HG03064 (cell line): ENCODE data around the gene CDCA4.

ENCODE experiments used
- ATAC-seq: cut with Tn5 transposase; IDR thresholded peaks from one replicate; pipeline ENCODE4 v1.9.1; 2021; ENCODE audit warnings: low read depth; ENCODE audit not compliant: unreplicated experiment

CDCA4 gene

DNA sequence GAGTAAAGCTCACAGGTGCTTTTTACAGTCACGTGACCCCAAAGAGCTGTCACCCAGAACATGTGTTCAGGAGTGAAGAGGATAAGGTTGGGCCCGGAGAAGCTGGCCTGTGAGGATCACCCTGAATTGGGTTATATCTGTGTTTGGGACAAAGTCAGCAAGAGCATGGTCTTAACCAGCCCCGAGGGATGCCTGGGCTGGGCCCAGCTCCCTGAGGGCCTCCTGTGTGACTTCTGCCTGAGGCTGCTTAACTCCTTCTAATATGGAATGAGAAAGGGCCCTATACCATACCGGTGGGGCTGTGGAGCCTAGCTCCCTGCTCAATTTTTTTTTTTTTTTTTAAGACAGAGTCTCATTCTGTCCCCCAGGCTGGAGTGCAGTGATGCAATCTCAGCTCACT is 2.5 kb downstream of the CDCA4 start:
- ATAC-seq, result no peak

DNA sequence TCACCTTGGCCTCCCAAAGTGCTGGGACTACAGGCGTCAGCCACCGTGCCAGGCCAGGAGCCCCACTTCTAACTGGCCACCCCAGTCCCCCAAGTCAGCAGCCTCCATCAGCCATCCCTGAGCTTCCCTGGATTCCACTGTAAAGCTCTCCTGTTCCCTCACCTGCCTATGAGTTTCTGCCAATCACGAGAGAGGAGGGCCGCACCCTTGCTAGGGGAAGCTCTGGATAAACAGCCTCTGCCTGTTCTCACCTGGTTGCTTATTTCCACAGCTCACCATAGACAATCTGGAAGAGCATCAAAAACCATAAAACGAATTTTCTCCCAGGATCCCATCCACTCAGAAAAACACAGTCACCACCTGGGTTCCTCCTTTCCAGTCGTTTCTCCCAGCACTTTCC is 5.0 kb downstream of the CDCA4 start:
- no peak for ATAC-seq

DNA sequence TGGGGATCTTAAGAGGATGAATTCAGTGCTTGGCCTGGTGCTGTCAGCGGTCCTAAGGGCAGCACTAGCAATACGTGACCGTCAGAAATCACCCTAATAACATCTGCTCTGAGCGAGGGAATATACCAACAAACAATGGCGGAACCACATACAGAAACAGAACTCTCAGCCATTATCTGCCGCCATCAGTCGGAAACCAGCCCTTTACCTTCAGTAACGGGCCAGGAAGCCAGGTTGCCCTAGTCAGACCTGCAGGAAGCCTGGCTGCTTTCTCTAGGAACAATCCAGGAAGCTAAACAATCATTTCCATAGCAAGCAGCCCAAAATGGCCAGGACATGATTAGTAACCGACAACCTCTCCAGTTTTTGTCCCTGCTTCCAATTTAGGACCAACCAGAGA is 5.6 kb downstream of the CDCA4 start:
- no peak for ATAC-seq

DNA sequence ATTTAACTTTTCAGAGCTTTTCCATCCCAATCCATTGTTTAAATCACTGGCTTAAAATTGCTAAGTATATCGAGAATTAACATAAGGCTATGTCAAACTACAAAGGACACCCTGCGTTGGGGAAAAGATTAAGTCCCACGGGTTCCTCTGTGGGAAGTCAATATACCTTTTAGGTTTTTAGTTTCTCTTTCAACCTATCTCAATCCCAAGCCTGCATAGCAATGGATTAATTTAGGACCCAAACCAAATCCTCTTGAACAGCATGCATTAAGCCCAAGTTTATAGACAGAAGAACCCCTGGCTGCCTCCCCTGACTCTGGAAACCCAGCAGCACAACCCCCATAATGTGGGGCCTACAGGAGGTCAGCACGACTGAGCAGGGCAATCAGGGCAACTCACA is 6.3 kb downstream of the CDCA4 start:
- no peak for ATAC-seq

DNA sequence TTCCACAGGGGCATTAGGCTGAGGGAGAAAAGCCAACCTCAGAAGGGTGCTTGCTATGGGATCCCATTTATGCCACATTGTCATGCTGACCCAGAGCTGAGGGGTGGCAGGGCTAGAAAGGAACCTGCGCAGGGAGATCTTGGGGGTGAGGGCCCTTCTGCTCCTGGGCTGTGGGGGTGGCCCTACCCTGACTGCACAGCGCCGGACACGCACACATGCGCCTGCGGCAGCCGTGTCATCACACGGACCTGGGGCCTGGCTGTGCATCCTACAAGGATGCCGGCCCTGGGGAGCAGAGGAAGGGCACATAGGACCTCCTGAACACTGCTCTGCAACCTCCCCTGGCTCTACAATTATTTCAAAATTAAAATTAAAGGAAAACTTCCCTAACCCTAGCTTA is 6.9 kb downstream of the CDCA4 start:
- ATAC-seq, result no peak

DNA sequence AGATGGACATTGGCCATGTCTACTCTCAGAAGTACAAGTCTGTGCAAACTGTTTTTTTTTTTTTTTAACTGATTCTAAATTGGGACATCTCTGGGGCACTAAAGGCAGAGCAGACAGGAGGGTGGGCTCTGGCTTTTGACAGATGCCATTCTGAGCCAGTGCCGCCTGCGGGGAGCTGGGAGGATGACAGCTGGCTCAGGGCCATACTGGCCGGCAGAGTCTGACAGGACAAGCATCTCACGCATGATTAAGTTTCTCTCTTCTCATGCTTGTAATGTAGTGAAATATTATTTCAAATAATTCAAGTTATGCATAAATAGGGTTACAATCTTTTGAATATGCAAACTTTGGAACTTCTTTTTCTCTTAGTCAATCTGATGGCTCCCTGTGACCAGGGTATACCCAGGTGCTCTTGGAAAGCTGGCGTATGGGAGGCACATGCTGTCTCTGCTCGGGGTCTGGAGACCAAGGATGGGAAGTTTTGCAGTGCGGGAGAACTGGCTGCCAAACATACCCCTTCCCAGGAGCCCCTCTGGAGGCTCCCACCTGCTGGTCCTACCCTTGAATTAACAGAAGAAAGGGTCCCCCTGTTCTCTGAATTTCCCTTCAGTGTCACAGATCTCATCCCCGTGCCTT is 7.6 kb downstream of the CDCA4 start:
- no peak for ATAC-seq

DNA sequence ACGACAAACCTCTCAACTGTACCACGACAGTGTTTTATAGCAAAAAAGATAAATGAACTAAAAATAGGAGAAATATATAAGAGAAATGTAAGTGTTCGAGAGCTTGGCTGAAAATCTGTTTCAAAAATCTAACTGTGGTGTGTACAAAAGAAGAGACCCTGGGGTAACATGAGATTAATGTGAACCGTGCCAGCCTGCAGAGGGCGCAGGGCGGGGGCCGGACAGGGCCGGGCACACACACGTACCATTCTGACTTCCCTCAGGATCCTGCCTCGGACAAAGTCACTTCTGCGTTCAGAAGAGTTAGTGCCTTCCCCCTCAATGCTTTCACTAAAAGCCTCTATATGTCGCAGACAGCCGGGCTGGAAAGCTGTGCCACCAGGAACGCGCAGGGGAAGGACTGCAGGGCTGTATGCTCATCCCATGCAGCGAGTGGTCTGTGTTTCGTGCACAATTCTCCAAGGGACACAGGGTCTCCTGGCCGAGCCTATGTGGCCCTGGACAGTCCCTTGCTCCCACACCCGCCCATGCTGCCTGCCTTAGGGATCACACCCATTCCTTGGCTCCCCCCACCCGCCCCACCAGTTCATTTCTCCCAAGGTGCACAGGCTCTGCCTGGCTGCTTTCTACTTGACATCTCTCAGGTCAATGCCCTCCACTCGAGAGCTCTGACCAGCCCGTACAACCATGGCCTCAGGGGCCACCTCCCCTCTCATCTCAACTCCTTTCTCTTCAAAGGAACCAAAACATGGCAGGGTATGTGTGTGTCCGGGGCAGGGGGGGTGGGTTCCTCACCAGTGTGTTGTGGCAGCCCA is 8.5 kb downstream of the CDCA4 start:
- no peak for ATAC-seq

DNA sequence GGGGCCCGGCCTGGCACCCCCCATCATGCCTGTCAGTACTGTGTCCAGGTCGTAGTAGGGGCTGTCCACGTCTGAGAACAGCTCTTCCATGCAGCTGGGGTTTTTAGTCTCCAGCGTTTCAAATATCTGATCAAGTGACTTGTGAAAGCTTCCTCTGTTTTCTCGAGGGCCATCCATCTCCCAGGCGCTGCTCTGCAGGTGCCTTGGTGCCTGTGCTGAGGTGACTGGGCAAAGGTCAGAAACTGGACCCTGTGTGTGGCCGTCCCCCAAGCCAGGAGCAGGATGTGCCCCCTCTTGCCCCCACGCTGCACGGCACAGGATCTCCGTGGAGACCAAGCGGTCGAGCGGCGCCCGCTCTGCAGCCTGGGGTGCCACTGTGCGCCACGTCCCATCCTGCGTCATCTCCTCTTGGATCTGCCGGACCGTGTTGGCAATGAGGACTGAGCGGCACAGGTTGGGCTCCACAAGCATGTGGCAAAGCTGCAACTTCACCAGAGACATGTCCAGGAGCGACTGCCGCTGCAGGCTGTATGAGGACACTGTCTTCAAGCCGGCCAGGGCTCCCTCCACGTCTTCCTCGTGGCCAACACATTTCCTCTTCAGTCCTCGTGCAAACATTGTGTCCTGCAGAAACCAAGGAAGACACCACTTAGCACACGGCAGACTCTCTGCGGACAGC is 9.4 kb downstream of the CDCA4 start:
- ATAC-seq, result no peak

DNA sequence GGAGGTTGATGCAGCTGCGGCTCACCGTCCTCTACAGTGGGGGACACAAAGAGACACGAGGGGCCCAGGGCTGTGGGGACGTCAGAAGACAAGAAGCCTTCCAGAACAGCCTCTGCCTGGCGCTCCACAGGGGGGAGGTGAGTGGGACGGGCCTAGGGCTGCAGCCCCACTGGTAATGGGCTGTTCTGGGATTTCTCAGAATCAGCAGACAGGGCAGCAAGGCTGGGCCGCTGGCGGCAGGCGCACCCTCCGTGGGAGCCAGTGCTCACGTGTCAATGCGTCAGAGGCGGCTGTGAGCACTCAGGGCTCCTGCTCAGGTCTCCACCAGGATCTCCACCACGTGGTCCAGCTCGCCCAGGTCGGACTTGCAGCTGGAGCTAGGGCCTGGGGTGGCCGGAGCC is 10.0 kb downstream of the CDCA4 start:
- no peak for ATAC-seq

DNA sequence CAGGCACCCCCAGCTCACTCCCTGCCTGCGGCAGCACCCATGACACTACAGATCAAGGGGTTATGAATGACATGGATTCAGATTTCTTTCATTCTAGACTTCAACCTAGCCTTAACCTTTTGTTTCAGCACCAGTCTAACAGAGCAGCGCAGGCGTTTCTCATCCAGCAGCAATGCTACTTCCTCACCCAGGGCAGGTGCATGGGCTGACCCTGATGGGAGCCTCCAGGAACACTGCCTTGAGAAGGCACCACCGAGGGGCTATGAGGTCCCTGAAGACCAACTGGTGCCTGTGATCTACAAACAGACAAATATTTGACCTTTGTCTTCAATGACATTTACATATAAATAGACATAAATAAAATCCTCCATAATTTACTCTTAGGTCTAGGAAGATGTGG is 10.8 kb downstream of the CDCA4 start:
- no peak for ATAC-seq

DNA sequence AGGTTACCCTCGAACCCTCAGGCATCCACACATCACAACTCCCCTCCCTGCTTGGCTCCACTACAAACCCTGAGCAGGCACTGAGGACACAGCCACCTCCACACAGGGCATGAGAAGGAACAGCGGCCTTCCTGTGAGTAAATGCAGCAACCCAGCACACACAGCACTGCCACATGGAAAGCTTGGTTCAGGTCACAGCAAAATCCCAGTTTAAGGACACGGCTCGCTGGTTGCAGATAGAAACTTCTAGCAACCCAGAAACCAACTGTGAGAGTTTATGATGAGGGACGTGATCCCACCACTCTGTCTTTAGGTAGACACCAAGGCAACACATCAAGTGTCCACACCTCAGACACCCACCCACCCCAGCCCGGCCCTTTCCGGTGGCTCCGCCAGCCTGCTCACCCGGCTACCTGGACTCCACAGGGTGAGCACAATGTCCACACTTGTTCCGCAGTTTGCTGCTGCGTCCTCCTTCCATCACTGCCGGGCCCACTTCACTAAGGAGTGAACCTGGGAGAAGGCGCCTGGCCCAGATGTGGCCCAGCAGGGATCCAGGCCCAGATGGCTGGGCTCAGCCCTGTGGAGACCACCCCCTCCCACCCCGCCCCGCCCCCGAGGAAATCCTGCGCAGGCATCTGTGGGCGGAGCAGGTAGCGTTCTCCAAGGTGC is 13.2 kb downstream of the CDCA4 start:
- ATAC-seq, result no peak

DNA sequence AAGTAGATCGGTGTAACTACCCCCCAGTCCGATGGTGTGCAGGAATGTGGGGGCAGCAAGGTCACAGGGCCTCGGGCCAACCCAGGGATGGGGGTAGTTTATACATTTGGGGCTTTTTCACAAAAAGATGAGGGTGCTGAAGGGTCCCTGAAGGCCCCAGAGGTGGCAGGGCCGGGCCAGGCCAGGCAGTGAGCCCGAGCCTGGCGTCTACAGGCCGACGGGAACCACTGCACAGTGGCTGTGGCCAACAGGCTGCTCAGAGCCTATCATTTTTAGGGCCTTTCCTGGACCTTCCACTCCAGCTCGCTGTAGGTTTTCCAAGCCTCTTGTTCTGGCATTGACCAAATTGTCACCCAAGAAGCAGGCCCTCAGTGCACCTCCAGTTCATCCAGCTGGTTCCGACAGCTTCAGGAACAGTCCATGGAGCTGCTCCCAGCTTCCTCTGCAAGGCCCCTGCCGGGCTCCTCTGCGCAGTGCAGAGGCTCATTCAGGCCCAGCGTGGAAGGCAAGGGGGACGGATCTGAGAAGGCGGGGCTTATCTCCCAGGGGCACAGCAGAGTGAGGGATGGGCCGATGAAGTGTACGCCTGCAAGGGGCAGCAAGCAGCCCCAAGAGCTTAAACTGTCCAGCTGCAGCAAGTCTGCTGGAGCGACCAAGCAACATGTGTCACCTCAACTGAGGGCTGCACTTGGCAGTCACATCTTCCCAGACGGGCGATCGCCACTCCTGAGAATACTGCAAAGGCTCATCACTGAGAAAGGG is 13.9 kb downstream of the CDCA4 start:
- ATAC-seq, result no peak

DNA sequence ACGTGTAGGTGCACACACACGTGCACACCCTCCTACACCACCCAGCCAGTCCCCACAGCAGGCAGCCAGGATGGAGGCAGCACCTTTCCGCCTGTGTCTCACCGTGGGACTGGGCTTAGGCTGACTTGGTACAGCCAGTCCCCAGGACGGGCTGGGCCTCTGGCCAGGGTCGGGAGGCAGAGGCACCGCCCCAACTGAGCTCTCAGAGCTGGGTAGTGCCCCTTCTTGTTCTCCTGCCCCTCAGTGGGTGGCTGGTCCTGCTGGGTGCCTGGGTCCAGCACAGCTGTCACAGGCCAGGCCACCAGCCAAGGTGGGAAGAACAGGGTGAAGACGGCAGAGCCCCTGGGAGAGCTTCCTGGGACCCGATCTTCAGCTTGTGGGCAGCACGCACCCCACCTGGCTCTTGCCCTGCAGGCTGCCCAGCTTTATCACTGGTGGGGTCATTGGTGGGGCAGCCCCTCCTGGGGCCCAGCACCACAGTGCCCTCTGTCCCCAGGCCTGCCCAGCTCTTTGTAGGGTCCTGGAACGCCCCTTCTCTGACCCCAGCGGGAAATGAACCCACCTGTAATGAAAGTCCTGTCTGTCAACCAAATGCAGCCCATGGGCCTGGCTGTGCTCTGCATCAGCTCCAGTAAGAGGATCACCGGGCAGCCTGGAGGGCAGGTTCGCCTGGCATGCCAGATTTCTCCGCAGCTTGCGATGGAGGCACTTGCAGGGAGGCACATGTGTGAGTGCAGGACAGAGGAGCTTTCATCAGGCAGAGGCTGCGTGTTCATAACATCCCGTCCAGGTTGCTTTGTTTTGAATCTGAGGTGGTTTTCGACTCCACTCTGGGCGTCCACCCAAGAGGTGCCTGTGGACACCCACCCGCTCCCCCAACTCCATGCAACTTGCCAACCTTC is 14.7 kb downstream of the CDCA4 start:
- no peak for ATAC-seq

DNA sequence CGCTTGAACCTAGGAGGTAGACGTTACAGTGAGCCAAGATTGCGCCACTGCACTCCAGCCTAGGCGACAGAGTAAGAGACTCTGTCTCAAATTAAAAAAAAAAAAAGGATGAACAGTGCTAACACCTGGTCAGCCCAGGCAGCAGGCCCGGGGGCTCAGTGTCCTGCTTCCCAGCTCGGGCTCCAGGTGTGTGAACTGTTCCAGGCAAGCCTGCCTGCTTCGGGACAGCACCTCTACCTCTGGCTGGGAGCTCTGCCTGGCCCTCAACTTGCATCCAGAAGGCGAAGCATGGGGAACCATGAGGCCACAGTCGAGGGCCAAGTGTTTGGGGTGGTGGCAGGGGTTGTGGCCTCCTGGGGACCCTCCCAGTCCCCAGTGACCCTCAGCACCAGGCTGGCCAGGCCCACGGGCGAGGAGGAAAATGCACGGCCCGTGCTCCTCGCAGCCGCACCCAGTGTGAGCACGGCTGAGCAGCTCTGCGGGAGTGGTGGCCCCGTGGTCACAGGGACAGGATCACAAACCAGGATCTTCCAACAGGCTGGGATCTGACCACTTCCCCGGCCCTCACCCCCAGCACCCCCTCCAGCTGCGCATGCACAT is 15.5 kb downstream of the CDCA4 start:
- no peak for ATAC-seq

DNA sequence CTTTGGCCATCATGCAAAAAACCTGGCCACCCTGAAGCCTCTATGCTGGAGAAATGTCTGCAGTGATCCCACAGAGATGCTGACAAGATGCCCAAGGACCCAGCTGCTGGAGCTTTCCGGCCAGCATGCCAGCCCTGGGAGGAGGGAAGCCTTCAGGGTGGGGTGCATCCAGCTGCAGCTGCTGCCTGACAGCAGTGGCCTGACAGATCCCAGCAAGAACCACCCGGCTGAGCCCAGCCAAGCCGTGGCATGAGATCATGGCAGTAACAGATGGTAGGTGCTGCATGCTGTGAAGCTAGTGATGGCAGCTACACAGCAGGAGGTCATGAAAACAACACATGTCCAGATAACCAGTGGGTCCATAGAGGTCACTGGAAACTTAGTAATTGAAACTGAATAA is 21.5 kb downstream of the CDCA4 start:
- no peak for ATAC-seq

DNA sequence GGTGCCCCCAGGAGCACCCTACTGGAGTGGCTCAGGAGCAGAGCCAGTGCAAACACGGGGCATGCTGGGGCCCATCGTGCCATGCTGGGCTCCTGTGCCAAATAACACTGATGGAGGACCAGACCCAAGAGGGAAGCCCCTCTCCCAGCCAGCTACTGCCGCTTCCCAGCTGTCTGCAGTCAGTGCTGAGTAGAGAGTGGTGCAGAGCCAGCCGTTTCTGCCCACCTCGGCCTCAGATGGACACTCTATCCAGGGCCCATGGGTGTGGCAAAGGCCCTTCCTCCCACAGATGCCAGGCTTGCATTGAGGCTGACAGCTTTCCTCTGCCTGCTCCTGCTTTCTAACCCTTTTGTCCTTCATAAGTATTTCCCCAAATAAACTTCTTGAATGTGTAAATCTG is 22.1 kb downstream of the CDCA4 start:
- ATAC-seq, result no peak

DNA sequence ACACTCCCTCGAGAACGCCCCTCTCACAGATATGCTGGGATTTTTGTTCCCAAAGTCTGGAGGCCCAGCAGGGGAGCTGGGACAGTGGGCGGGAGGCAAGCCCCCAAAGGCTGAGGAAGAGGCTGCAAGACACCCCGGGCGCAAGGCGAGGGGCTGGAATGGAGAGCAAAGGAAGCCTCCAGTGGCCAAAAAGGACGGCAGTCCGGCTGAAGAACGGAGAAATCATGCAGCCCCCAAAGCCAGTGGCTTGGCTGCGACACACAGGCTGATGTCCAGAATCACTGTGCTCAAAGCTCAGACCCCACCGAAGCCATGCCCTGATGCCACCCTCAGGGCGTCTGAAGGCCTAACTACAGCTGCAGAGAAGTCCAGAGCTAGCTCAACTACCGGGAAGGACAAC is 24.4 kb downstream of the CDCA4 start:
- no peak for ATAC-seq

DNA sequence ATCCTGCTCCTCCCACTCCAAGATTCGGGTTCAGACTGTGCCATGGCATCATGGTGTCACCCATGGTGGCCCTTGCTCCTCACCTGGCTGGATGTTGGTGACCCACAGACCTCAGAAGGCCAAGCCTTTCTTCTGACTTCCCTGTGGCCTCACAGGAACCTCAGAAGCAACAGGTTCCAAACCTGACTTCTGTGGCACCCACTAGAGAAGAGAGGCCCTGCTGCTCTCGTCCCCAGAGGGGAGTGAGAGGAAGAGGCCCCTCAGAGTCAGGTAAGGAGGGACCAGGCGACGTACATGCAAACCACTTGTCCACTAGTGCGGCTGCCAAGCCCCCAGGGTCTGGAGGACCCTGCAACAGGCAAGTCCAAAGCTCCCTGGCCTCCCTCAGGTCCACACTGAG is 24.9 kb downstream of the CDCA4 start:
- ATAC-seq, result no peak

DNA sequence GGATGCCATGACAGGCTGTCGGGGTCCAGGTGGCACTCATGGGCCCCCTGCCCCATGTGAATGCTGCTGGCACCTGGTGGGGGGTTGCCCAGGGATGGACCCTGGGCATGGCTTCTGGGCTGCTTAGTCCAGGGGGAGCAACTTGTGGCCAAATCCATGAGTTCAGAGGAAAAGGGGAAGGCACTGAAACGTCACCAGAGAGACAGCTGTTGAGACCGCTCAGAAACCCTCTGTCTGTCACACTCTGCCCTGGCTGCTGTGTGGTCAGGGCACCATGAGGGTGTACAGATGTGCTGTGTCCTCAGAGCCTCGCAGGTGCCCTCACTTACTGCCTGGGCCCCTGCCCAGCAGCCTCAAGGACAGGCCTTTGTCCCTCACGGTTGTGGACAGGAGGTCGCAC is 25.9 kb downstream of the CDCA4 start:
- no peak for ATAC-seq
